Measurements from ENCODE around the gene ACTA2. TPM values are rescaled to one million over a fixed set of nuclear protein-coding genes. Genes with fewer than 3 reads are reported as not detected.
A peak's percentile ranks its signal among the peaks of the same experiment; 100 is the strongest.

The ACTA2 gene
- total RNA-seq, 6 experiments from 2014 or later, result 15.0 to 127 (median 80.7) TPM

- DNase-seq, result no peak
- no peaks in the 10 kb centered on the region for H3K36me3 ChIP-seq
- TF ChIP-seq POLR2A (IDR thresholded peaks at IDR 0.05), result no peak
- no peak for TF ChIP-seq CTCF (IDR thresholded peaks at IDR 0.05)
- H3K9me3 ChIP-seq, result no peaks in the 10 kb centered on the region
- peaks cover 0 to 21% (median 0%) of the 10 kb centered on the region in 4 donors for H3K4me1 ChIP-seq
- intact Hi-C loops (cut with DNase I), result no loop called here
- no peak overlapping the region for H3K4me3 ChIP-seq
- 80% methylated on average over 1 of the region's 1 CpG for WGBS (ENCODE audit: insufficient coverage, low coverage, low lambda C conversion rate, missing lambda C conversion rate)
- no peaks in the 10 kb centered on the region for H3K27me3 ChIP-seq
- peak in 2 of 4 donors; percentile 36 to 43 for ATAC-seq
- H3K27ac ChIP-seq, result no peak overlapping the region
Measured at GRCh38 chr10:88996927-88997326, 44.4 kb upstream of the ACTA2 start.

- TF ChIP-seq POLR2A (IDR thresholded peaks at IDR 0.05), result no peak
- no peak for TF ChIP-seq CTCF (IDR thresholded peaks at IDR 0.05)
- no peak overlapping the region for H3K4me3 ChIP-seq
- no peaks in the 10 kb centered on the region for H3K9me3 ChIP-seq
- peaks cover 0 to 21% (median 0%) of the 10 kb centered on the region in 4 donors for H3K4me1 ChIP-seq
- no peak for ATAC-seq
- intact Hi-C loops (cut with DNase I), result no loop called here
- no peaks in the 10 kb centered on the region for H3K36me3 ChIP-seq
- no peak overlapping the region for H3K27ac ChIP-seq
- H3K27me3 ChIP-seq, result no peaks in the 10 kb centered on the region
- DNase-seq, result no peak
- WGBS (ENCODE audit: insufficient coverage, low coverage, low lambda C conversion rate, missing lambda C conversion rate), result 26% methylated on average over 7 of the region's 7 CpGs
Measured at GRCh38 chr10:88995156-88995876, 42.7 kb upstream of the ACTA2 start.

- WGBS (ENCODE audit: insufficient coverage, low coverage, low lambda C conversion rate, missing lambda C conversion rate), result 50% methylated on average over 1 of the region's 1 CpG
- TF ChIP-seq CTCF (IDR thresholded peaks at IDR 0.05) (no peak), POLR2A (IDR thresholded peaks at IDR 0.05) (no peak)
- intact Hi-C loops (cut with DNase I), result no loop called here
- Histone ChIP-seq H3K4me1 (peaks cover 0 to 29% (median 4%) of the 10 kb centered on the region in 4 donors), H3K27ac (no peak overlapping the region), H3K27me3 (no peaks in the 10 kb centered on the region), H3K9me3 (no peaks in the 10 kb centered on the region), H3K4me3 (no peak overlapping the region), H3K36me3 (no peaks in the 10 kb centered on the region)
- ATAC-seq (no peak), DNase-seq (no peak)
Measured at GRCh38 chr10:88994019-88994418, 41.4 kb upstream of the ACTA2 start.

- ATAC-seq, result no peak
- Histone ChIP-seq H3K9me3 (no peaks in the 10 kb centered on the region), H3K27ac (peak overlapping the region in 1 of 3 donors; percentile 7), H3K4me3 (peak overlapping the region in 1 of 3 donors; percentile 80), H3K27me3 (no peaks in the 10 kb centered on the region), H3K4me1 (peaks cover 0 to 39% (median 6%) of the 10 kb centered on the region in 4 donors), H3K36me3 (no peaks in the 10 kb centered on the region)
- 77% methylated on average over 3 of the region's 3 CpGs for WGBS (ENCODE audit: insufficient coverage, low coverage, low lambda C conversion rate, missing lambda C conversion rate)
- intact Hi-C loops (cut with DNase I), result no loop called here
- TF ChIP-seq POLR2A (IDR thresholded peaks at IDR 0.05) (no peak), CTCF (IDR thresholded peaks at IDR 0.05) (no peak)
- DNase-seq, result no peak
Measured at GRCh38 chr10:88992921-88993524, 40.5 kb upstream of the ACTA2 start.
